BLaER1 (cell line): ENCODE measurements around the gene NOD1.

Experiments
- H3K27ac ChIP-seq: shearing (Covaris generic); formaldehyde crosslinking; 2 replicates; pipeline ENCODE4 v1.8.1; 2022
- H3K27me3 ChIP-seq: shearing (Covaris generic); formaldehyde crosslinking; 2 replicates; pipeline ENCODE4 v1.8.1; 2022
- H3K36me3 ChIP-seq: shearing (Covaris generic); formaldehyde crosslinking; 2 replicates; pipeline ENCODE4 v1.8.1; 2022
- H3K4me1 ChIP-seq: shearing (Covaris generic); formaldehyde crosslinking; 2 replicates; pipeline ENCODE4 v1.8.1; 2022
- H3K4me2 ChIP-seq: shearing (Covaris generic); formaldehyde crosslinking; 2 replicates; pipeline ENCODE4 v1.8.1; 2022
- H3K4me3 ChIP-seq: shearing (Covaris generic); formaldehyde crosslinking; 2 replicates; pipeline ENCODE4 v1.8.1; 2022
- H3K9ac ChIP-seq: shearing (Covaris generic); formaldehyde crosslinking; 2 replicates; pipeline ENCODE4 v1.8.1; 2022
- H3K9me3 ChIP-seq: shearing (Covaris generic); formaldehyde crosslinking; 2 replicates; pipeline ENCODE4 v1.8.1; 2022
- H4K20me1 ChIP-seq: shearing (Covaris generic); formaldehyde crosslinking; 2 replicates; pipeline ENCODE4 v1.8.1; 2022
- Cebpa-rat ChIP-seq: shearing (Covaris generic); IDR thresholded peaks from 2 replicates; pipeline ENCODE4 v1.8.1; 2022

The NOD1 gene

DNA sequence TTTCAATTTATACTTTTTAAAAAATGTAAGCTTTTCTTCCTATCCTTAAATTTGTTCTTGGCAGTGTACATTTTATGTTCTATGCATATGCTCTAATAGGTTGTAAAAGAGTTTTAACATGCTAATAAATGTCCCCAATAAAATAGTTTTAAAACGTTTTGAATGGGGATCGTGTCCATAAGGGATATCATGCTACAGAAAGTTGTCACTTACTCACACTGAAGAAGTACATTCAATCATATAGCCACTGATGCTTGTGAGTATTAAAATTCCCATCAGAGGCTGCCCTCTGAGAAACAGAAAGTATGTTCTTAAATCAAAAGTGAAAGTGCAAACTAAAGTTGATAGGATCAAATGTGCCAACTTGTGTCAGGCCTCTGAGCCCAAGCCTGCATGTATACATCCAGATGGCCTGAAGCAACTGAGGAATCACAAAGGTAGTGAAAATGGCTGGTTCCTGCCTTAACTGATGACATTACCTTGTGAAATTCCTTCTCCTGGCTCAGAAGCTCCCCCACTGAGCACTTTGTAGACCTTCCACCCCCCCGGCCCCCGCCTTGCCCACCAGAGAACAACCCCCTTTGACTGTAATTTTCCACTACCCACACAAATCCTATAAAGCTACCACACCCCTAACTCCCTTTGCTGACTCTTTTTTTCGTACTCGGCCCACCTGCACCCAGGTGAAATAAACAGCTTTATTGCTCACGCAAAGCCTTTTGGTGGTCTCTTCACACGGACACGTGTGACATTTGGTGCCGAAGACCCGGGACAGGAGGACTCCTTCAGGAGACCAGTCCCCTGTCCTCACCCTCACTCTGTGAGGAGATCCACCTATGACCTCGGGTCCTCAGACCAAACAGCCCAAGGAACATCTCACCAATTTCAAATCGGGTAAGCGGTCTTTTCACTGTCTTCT lies 877 bp upstream of the NOD1 start:
- Histone ChIP-seq H3K9ac (peak overlapping the region; percentile 82; the same call in 1 of the 2 replicates), H4K20me1 (peaks cover 23% of the 10 kb centered on the region; the same call in 1 of the 2 replicates), H3K4me1 (peaks cover 47% of the 10 kb centered on the region), H3K9me3 (no peaks in the 10 kb centered on the region), H3K27ac (peak overlapping the region; percentile 66; the same call in 1 of the 2 replicates), H3K27me3 (no peaks in the 10 kb centered on the region), H3K36me3 (no peaks in the 10 kb centered on the region; the same call in 1 of the 2 replicates), H3K4me2 (peak overlapping the region; percentile 97), H3K4me3 (peak overlapping the region; percentile 77)
- TF ChIP-seq Cebpa-rat: no peak

DNA sequence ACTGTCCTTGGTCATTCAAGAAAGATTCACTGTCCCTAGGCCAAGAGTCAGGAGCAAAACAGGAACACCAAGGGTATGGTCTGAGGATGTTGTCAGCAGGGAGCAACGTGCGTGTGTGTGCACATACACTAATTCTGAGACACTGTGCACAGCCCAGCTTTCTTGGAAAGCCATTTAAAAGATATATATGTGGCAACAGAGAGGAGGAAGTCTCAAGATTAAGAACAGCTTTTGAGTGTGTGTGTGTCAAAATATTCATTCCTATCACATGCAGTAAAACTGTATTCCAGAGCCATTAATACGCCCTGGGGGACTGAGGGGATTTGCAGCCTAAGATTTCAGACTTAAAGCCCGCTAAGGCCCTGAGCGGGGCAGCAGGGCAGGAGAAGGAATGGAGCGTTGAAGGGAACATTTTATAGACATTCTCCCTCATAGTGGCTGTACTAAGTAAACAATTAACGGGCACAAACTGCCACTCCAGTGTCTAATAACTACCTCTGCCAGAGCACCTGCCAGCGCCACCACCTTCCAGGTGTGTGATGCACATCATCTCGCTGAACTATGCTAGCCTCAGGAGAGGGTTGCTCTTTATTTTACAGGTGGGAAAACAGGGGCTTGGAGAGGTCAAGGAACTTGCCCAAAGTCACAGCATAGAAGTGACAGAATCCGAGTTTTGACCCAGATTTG lies 2.0 kb downstream of the NOD1 start:
- Histone ChIP-seq H3K36me3 (no peaks in the 10 kb centered on the region; the same call in 1 of the 2 replicates), H3K4me1 (peaks cover 74% of the 10 kb centered on the region), H3K4me2 (peak overlapping the region; percentile 97), H3K9me3 (0 out of 2 replicates have a peak, but pooled peaks cover 3% of the 10 kb centered on the region), H3K27me3 (no peaks in the 10 kb centered on the region), H3K4me3 (no peak overlapping the region), H3K9ac (no peak overlapping the region), H3K27ac (no peak overlapping the region), H4K20me1 (peaks cover 34% of the 10 kb centered on the region)
- TF ChIP-seq Cebpa-rat: no peak

DNA sequence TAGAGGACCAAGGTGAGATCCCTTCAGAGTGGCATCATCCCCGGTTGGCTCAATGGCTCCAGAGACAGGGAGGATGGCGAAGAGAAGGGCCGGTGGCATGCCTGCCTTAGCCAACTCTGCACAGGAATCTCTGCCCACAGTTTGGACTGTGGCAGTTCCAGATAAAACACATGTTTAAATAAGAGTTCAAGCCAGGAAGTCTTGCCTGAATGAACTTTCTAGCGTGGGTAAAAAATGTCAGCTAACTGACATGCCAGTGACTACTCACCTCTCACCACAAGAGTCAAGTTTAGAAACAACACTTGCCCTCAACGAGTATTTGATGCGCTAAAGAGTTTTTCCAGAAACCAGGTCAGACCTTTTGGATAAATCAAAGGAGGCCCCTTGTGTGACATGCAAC lies 3.0 kb downstream of the NOD1 start:
- Histone ChIP-seq H3K9ac (peak overlapping the region; percentile 43; the same call in 1 of the 2 replicates), H3K36me3 (no peaks in the 10 kb centered on the region; the same call in 1 of the 2 replicates), H3K9me3 (0 out of 2 replicates have a peak, but pooled peaks cover 3% of the 10 kb centered on the region), H3K27ac (no peak overlapping the region), H3K4me2 (peak overlapping the region; percentile 97), H3K27me3 (no peaks in the 10 kb centered on the region), H4K20me1 (peaks cover 44% of the 10 kb centered on the region), H3K4me1 (peaks cover 84% of the 10 kb centered on the region), H3K4me3 (no peak overlapping the region)
- no peak for TF ChIP-seq Cebpa-rat

GRCh38 chr7:30474893-30475292 lies 3.7 kb downstream of the NOD1 start:
- Histone ChIP-seq H4K20me1 (peaks cover 51% of the 10 kb centered on the region), H3K27me3 (no peaks in the 10 kb centered on the region), H3K4me2 (peak overlapping the region; percentile 97), H3K4me1 (peaks cover 91% of the 10 kb centered on the region), H3K9ac (no peak overlapping the region), H3K9me3 (0 out of 2 replicates have a peak, but pooled peaks cover 3% of the 10 kb centered on the region), H3K4me3 (no peak overlapping the region), H3K36me3 (no peaks in the 10 kb centered on the region; the same call in 1 of the 2 replicates), H3K27ac (no peak overlapping the region)
- TF ChIP-seq Cebpa-rat: no peak

DNA sequence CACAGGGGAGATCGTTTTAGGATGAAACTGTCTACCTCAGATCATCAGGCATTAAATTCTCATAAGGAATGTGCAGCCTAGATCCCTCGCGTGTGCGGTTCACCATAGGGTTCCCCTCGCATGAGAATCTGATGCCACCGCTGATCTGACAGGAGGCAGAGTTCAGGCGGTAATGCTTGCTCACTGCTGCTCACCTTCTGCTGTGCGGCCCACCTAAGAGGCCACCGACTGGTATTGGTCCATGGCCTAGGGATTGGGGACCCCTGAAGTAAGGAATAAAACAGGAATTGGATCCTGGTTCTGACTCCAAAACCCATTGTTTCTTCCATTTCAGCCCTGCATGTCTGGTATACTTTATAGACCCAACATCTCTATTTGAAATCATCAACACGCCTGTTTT lies 4.1 kb downstream of the NOD1 start:
- Histone ChIP-seq H3K27me3 (no peaks in the 10 kb centered on the region), H3K36me3 (peaks cover 4% of the 10 kb centered on the region; the same call in 1 of the 2 replicates), H3K27ac (no peak overlapping the region), H3K4me3 (no peak overlapping the region), H3K4me2 (peak overlapping the region; percentile 97), H3K9me3 (0 out of 2 replicates have a peak, but pooled peaks cover 3% of the 10 kb centered on the region), H4K20me1 (peaks cover 55% of the 10 kb centered on the region), H3K9ac (no peak overlapping the region), H3K4me1 (peaks cover 90% of the 10 kb centered on the region)
- no peak for TF ChIP-seq Cebpa-rat

GRCh38 chr7:30473903-30474302 lies 4.7 kb downstream of the NOD1 start:
- H3K4me2 ChIP-seq: no peak overlapping the region
- peaks cover 59% of the 10 kb centered on the region for H4K20me1 ChIP-seq
- H3K4me1 ChIP-seq: peaks cover 84% of the 10 kb centered on the region
- no peak overlapping the region for H3K4me3 ChIP-seq
- H3K27ac ChIP-seq: no peak overlapping the region
- no peaks in the 10 kb centered on the region for H3K27me3 ChIP-seq
- H3K36me3 ChIP-seq: peaks cover 5% of the 10 kb centered on the region; the same call in 1 of the 2 replicates
- H3K9me3 ChIP-seq: 0 out of 2 replicates have a peak, but pooled peaks cover 3% of the 10 kb centered on the region
- no peak for TF ChIP-seq Cebpa-rat
- no peak overlapping the region for H3K9ac ChIP-seq

- H3K9ac ChIP-seq: no peak overlapping the region
Measured at GRCh38 chr7:30472784-30473775, 5.5 kb downstream of the NOD1 start.

DNA sequence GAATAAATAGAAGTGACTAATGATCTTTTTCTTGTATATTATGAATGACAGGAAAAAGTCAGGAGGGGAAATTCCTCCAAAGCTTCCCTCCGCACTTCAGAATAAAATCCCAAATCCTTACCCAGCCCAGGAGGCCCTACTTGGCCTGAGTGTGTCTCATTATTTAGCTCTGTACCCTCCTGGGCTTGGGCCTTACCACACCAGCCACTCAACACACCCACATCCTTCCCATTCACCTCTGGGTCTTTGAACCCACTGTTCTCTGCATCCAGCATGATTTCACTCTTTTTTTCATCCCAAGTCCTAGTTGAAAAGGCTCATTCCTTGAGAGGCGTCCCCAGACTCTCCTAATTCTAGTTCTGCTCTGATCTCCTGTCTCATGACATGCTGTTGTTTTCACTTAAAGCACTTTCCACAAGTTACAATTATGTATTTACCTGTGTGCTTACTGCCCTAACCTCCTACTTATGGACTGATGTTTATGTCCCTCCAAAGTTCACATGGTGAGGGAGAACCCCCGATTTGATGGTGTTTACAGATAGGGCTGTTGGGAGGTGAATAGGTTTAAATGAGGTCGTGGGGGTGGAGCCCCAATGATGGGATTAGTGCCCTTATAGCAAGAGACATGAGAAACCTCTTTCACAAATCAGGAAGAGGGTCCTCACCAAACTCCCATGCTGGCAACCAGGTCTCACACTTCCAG lies 6.4 kb downstream of the NOD1 start:
- Histone ChIP-seq H3K4me2 (peak overlapping the region; percentile 56), H3K4me3 (no peak overlapping the region), H3K27me3 (no peaks in the 10 kb centered on the region), H3K4me1 (peaks cover 91% of the 10 kb centered on the region), H3K27ac (no peak overlapping the region), H3K9me3 (0 out of 2 replicates have a peak, but pooled peaks cover 3% of the 10 kb centered on the region), H3K36me3 (peaks cover 5% of the 10 kb centered on the region; the same call in 1 of the 2 replicates), H4K20me1 (peaks cover 59% of the 10 kb centered on the region), H3K9ac (no peak overlapping the region)
- TF ChIP-seq Cebpa-rat: no peak

More at GRCh38 chr7:30472784-30473775, 5.5 kb downstream of the NOD1 start:
- H3K27me3 ChIP-seq: no peaks in the 10 kb centered on the region
- no peak overlapping the region for H3K27ac ChIP-seq
- peaks cover 5% of the 10 kb centered on the region; the same call in 1 of the 2 replicates for H3K36me3 ChIP-seq
- peaks cover 59% of the 10 kb centered on the region for H4K20me1 ChIP-seq
- H3K4me3 ChIP-seq: no peak overlapping the region
- TF ChIP-seq Cebpa-rat: no peak
- H3K4me2 ChIP-seq: 0 out of 2 replicates have a peak overlapping the region, but pooled peaks have one; percentile 56
- H3K4me1 ChIP-seq: peaks cover 91% of the 10 kb centered on the region
- 0 out of 2 replicates have a peak, but pooled peaks cover 3% of the 10 kb centered on the region for H3K9me3 ChIP-seq
